GM21390 (cell line): ENCODE data around the gene SPRR2B.
"Not testable (repeated sequence)": the region's sequence is repeated elsewhere in the genome, so short reads cannot be mapped to it uniquely, and the experiment has no call there.

Experiments
- ATAC-seq: cut with Tn5 transposase; IDR thresholded peaks from one replicate; pipeline ENCODE4 v1.9.1; 2021; ENCODE audit not compliant: unreplicated experiment

Gene SPRR2B

DNA sequence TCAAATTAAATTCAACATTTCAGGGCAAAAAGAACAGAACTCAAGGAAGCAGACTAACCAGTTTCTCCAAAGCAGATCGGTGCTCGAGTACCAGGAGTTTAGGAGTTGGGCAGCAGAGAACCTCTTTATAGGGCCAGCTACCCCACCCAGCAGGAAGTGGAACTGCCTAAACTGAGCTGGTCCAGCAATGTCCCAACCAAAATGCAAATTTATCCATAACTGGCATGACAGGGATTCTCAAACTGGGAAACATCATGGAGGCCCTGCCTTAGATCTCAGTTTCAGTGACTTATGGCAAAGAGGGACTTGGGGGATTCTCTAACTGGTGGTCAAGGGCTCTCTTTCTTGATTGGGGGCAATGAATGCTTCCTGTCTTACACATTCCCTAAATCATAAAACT, at the start of gene SPRR2B:
TSS of gene SPRR2B (minus strand) at position 101 of the 400 bp plus-strand sequence. CDS start 772 bp downstream, outside the sequence.
- no peak for ATAC-seq

DNA sequence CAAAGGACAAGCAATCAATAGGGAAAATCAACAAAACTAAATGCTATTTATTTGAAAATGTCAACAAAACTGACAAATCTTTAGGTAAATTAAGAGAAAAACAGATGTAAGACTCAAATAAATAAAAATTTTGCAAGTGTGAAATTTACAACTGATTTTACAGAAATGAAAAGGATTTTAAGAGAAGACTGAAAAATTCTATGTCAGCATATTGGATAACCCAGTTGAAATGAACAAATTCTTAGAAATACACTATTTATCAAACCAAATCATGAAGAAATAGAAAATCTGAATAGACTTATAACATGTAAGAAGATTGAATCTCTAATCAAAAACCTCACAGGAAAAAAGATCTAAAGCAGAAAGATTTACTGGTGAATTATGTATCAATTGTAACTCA, 49.5 kb upstream of the SPRR2B start:
- ATAC-seq = no peak

DNA sequence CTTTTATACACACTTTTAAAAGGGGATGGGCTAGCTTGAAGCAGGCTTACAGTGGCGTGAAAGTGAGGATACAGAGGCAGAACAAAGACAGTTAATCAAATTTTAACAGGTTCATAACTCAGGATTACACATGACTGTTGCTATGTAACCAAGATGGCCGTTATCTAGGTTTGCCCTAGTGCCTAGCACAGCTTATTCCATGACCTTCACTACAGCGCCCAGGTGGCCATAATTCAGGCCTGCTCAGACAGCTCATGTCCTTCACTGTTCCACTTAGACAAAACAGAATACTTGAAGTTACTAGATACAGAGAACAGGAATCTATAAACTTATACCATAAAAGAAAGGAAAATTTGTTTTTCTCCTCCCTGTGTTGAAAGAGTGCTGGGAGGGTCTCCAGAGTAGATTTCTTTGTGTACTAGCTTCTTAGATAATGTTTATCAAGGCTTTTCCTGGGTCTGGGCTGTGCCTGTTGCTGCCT, 48.1 kb upstream of the SPRR2B start:
- no peak for ATAC-seq

DNA sequence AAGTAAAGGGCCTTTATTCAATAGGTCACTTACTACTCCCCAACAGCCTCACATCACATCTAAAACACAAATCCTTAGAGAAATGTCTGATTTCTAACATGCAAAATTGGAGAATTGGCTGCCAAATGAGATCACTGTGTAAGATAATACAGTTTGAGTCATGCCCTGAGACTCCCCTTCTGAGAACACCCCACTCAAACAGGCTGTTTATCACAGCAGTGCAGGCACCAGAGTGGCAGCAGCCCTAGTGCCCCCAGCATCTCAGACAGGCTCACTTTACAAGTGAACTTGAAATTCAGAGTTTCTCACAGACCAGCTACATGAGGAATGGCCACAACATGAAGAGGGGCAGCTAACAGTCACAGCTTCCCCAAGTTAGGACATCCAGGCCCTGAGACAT, 43.9 kb upstream of the SPRR2B start:
- ATAC-seq = not testable (repeated sequence)

DNA sequence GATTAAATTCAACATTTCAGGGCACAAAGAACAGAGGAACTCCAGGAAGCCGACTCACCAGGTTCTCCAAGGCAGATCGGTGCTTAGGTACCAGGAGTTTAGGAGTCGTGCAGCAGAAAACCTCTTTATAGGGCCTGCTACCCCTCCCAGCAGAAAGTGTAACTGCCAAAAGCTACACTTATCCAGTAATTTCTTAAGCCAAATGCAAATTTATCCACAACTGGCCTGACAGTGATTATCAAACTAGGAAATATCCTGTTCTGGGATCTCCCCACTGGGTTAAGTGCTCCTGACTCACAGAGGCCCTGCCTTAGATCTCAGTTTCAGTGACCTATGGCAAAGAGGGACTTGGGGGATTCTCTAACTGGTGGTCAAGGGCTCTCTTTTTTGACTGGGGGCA, 42.0 kb upstream of the SPRR2B start, which contains the start of gene SPRR2F:
TSS of gene SPRR2F (minus strand) at position 101 of the 400 bp plus-strand sequence. CDS start 783 bp downstream, outside the sequence.
- no peak for ATAC-seq

DNA sequence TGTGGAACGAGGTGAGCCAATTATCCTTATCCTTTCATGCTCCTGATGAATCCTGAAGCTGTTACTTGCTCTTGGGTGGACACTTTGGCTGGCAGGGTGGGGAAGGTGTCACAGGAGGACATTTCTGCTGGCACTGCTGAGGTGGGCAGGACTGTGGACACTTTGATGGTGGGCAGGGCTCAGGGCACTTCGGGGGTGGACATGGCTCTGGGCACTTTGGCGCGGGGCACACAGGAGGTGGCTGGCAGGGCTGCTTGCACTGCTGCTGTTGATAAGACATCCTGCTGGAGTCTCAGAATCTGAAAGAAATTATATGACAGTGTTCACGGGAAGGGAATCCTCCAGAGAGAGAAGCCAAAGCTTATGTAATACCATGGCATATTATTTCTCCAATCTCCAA, 41.0 kb upstream of the SPRR2B start:
- not testable (repeated sequence) for ATAC-seq

DNA sequence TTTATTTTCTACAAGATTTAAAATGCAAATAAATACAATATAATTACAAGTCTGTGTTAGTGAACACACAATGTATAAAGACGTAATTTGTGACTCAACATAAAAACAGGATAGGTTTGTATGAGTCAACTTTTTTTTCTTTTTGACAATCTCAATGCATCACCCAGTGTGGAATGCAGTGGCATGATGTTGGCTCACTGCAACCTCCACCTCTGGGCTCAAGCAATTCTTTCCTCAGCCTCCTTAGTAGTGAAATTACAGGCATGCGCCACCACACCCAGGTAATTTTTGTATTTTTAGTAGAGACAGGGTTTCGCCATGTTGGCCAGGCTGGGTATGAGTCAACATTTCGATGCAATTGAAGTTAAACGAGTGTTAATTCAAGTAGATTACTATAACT, 28.8 kb upstream of the SPRR2B start:
- ATAC-seq = no peak

DNA sequence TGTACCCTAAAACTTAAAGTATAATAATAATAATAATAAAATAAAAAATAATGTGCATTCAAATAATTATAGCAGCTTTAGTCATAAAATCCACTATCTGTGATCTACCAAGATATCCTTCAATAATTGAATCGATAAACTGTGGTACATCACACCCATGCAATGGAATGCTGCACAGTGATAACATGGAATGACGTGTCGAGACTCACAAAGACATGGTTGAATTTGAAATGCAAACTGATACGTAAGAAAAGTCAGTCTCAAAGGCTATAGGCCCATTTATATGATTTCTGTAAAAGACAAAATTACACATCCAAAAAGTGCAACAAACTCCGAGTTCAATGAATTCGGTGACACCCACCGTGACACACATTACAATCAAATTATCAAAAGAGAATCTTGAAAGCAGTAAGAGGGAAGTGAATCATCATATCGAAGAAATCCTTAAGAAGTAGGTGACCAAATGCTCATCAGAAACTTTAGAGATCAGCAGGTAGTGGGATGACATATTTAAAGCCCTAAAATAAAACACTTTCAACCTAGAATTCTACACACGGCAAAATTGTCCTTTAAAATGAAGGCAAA, 28.1 kb upstream of the SPRR2B start:
- no peak for ATAC-seq

DNA sequence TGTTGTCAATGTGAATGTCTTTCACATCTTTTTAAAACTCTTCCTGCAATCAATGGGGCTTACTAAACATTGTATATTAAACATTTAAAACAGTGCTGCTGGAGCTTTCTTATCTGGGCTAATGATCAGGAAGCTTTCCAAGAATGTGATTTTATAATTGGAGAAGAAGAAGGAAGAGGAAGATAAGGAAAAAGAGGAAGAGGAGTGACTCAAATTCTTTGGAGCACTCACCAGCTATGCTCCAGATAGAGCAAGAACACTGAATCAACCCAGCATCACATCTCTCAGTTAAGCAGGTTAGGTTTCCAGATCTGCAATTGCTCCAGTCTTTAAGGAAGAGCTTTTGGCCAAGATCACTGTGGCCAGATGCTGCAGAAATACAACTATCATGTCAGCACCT, 24.4 kb upstream of the SPRR2B start:
- ATAC-seq = no peak

DNA sequence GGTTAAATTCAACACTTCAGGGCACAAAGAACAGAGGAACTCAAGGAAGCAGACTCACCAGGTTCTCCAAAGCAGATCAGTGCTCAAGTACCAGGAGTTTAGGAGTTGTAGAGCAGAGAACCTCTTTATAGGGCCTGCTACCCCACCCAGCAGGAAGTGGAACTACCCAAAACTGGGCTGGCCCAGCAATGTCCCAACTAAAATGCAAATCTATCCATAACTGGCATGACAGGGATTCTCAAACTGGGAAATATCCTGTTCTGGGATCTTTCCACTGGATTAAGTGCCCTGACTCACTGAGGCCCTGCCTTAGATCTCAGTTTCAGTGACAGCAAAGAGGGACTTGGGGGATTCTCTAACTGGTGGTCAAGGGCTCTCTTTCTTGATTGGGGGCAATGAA, 23.0 kb upstream of the SPRR2B start, which contains the start of gene SPRR2E:
TSS of gene SPRR2E (minus strand) at position 101 of the 400 bp plus-strand sequence. CDS start 775 bp downstream, outside the sequence.
- no peak for ATAC-seq

DNA sequence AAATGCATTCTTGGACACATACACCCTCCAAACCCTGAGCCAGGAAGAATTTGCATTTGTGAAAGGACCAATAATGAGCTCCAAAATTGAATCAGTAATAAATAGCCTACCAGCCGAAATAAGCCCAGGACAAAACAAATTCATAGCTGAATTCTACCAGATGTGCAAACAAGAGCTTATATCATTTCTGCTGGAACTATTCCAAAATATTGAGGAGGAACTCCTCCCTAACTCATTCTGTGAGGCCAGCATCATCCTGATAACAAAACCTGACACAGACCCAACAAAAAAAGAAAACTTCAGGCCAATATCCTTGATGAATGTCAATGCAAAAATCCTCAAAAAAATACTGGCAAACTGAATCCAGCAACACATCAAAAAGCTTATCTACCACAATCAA, 16.2 kb upstream of the SPRR2B start:
- no peak for ATAC-seq

DNA sequence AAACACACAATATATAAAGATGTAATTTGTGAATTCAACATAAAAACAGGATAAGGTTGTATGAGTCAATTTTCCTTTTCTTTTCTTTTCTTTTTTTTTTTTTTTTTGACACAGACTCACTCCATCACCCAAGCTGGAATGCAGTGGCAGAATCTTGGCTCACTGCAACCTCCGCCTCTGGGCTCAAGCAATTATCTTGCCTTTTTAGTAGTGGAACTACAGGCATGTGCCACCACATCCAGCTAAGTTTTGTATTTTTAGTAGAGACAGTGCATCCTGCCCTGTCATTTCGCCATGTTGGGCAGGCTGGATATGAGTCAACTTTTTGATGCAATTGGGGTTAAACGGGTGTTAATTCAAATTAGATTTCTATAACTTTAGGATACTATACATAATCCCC, 10.3 kb upstream of the SPRR2B start:
- no peak for ATAC-seq

DNA sequence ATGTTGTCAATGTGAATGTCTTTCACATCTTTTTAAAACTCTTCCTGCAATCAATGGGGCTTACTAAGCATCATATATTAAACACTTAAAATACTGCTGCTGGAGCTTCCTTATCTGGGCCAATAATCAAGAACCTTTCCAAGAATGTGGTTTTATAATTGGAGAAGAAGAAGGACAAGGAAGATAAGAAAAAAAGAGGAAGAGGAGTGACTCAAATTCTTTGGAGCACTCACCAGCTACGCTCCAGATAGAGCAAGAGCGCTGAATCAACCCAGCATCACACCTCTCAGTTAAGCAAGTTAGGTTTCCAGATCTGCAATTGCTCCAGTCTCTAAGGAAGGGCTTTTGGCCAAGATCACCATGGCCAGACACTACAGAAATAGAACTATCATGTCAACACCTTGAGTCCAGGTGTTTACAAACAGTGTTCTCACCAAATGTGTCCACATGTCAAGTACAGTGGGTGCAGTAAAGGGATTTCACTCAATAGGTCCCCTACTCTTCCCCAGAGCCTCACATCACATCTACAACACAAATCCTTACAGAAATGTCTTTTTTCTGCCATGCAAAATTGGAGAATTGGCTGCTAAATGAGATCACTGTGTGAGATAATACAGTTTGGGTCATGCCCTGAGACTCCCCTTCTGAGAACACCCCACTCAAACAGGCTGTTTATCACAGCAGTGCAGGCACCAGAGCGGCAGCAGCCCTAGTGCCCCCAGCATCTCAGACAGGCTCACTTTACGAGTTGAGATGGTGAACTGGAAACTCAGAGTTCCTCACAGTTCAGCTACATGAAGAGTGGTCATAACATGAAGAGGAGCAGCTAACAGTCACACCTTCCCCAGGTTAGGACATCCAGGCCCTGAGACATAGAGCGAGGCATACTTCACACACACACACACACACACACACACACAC, 1.7 kb upstream of the SPRR2B start:
- no peak for ATAC-seq

DNA sequence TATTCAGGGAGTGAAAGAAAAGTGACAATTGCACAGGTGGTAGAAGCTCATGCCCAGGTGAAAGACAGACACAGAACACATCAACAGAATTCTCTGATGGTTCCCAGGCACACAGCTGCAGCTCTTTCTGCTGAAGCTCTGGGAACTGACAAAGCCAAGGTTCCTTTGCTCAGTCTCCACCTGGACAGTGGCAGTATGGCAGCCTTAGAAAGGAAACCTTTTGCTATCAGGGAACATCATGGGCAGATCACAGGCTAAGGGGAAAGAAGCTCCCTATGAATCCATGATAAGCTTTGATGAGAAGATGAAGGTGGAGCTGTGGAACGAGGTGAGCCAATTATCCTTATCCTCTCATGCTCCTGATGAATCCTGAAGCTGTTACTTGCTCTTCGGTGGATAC, 1.2 kb downstream of the SPRR2B start:
- no peak for ATAC-seq

DNA sequence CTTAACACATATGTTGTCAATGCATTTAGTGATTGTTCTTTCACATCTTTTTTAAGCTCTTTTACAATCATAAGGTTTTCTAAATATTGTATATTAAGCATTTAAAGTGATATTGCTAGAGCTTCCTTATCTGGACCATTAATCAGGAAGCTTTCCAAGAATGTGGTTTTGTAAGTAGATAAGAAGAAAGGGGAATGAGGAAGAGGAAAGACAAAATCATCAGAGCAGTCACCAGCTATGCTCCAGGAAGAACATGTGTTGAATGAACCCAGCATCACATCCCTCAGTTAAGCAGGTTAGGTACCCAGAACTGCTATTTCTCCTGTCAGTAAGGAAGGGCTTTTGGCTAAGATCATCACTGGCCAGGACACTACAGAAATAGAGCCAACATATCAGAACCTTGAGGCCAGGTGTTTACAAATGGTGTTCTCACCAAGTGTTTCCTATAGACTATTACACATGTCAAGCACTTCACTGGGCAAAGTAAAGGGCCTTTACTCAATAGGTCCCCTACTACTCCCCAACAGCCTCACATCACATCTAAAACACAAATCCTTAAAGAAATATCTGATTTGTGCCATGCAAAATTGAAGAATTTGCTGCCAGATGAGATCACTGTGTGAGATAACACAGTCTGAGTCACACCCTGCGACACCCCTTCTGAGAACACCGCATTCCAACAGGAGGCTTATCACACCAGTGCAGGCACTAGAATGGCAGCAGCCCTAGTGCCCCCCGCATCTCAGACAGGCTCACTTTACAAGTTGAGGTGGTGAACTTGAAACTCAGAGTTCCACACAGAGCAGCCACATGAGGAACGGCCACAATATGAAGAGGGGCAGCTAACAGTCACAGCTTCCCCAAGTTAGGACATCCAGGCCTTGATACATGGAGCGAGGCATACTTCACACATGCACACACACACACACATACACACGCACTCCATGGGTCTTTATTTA, 12.3 kb downstream of the SPRR2B start:
- no peak for ATAC-seq

DNA sequence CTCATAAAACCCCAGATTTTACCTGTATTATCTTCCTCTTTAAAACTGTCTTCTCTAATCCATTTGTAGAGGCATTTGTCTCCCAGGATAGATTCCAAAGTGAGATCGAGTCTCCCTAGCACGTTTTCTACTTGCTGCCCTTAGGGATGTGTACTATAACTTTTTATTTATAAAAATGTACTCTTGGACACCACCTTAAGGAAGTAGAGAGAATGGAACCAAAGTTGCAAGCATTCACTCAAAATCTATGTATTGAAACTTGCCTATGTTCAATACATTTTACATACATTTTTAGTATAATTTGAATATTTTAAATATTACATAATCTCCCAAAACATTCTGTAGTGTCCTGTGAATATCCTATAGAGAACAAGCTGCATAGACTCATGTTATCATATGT, 13.3 kb downstream of the SPRR2B start:
- ATAC-seq = no peak

DNA sequence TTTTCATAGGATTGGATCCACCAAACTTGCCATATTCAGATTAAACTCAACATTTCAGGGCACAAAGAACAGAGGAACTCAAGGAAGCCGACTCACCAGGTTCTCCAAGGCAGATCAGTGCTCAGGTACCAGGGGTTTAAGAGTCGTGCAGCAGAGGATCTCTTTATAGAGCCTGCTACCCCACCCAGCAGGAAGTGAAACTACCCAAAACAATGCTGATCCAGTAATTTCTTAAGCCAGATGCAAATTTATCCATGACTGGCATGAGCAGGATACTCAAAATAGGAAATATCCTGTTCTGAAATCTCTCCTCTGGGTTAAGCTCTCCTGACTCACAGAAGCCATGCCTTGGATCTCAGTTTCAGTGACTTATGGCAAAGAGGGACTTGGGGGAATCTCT, 14.0 kb downstream of the SPRR2B start, which contains the start of gene SPRR2A:
TSS of gene SPRR2A (minus strand) at position 138 of the 400 bp plus-strand sequence. CDS start 777 bp downstream, outside the sequence.
- no peak for ATAC-seq

DNA sequence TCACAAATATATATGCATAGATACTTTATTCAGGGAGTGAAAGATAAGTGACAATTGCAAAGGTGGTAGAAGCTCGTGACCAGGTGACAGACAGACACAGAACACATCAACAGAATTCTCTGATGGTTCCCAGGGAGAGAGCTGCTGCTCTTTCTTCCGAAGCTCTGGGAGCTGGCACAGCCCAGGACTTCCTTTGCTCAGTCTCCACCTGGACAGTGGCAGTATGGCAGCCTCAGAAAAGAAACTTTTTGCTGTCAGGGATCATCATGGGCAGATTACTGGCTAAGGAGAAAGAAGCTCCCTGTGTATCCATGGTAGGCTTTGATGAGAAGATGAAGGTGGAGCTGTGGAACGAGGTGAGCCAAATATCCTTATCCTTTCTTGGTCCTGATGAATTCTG, 15.3 kb downstream of the SPRR2B start:
- ATAC-seq = not testable (repeated sequence)

DNA sequence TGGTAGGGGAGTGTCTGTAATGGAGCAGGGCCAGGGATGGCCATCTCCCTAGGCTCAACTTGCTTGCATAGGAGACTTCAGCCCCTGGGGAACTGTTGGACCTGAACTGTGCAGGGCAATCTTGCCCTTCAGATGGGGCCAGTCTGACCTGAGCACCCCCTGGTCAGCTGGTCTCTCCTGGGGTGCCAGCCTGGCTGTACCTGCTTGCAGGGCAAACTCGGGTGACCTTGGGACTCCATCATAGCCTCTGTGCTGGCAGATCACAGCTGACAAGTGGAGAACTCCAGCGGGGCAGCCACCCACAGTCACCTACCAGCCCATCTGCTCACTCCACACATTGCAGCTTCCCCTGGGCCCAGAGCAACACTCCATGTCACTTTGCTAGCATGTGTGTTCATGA, 22.2 kb downstream of the SPRR2B start:
- no peak for ATAC-seq

DNA sequence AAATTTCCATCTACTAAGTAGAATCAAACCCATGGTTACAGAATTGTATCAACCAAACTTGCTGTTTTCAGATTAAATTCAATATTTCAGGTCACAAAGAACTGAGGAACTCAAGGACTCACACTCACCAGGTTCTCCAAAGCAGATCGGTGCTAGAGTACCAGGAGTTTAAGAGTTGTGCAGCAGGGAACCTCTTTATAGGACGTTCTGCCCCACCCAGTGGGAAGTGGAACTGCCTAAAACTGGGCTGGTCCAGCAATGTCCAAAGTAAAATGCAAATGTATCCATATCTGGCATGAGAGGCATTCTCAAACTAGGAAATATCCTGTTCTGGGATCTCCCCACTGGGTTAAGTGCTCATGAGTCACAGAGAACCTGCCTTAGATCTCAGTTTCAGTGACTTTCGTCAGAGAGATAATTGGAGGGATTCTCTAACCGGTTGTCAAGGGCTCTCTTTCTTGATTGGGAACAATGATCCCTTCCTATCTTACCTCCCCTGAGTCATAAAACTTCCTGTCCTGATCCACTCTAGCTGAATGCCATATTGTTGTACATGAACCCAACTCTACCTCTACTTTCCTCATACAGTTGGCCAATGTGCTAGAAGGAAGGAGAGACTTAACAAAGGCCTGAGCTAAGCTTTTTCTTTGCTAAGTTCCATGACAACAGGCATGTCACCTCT, 30.3 kb downstream of the SPRR2B start, which contains the start of gene SPRR2D:
TSS of gene SPRR2D (minus strand) at position 171 of the 682 bp plus-strand sequence. CDS start 774 bp downstream, outside the sequence.
- no peak for ATAC-seq
